Gastrocnemius medialis (tissue), 4 donors: ENCODE measurements around the gene LRRC75B.

ENCODE experiments used
- CTCF ChIP-seq, 5 experiments: fragments of 450-650 bp in 3 of 5; fragments of 200-600 bp in 2 of 5; sonication (generic) in 2 of 5; IDR thresholded peaks in 4 of 5; conservative IDR thresholded peaks in 1 of 5; 1 replicate in 4 of 5; 2 replicates in 1 of 5; pipeline ENCODE4 v1.5.1; 2016 to 2019; ENCODE audit warnings: antibody characterized with exemption in 5 of 5, mild to moderate bottlenecking in 3 of 5, moderate library complexity in 3 of 5
- POLR2A ChIP-seq, 2 donors: fragments of 450-650 bp; IDR thresholded peaks; one replicate each; pipeline ENCODE4 v1.6.1; 2017; ENCODE audit warnings: antibody characterized with exemption in 2 of 2, mild to moderate bottlenecking in 2 of 2, moderate library complexity in 2 of 2

DNA sequence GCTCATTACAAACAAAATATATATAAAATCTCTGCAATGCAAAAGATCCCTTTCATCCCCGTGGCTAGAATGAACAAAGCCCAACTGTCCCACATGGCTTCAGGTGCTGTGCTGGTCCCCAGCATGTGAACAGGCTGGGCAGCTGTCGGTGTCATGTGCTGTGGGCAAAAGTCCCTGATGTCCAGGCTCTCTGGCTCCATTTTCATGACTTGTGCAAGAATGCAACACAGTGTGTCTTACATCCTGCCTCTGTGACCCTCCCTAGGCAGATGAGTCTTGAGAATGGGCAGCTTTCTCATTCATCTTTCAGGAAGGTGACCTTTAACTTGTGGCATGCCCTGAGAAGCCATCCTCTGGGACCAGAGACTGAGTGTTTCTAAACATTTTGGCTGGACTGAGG is 52.4 kb downstream of the LRRC75B start:
- TF ChIP-seq CTCF (IDR thresholded peaks at IDR 0.05 in 4 of 5, conservative IDR thresholded peaks at IDR 0.05 in 1 of 5), result peak in 1 of 5 experiments; percentile 18
- no peak for TF ChIP-seq POLR2A (IDR thresholded peaks at IDR 0.05)
